HCT116 (cell line): ENCODE measurements around the gene PCDHGC5. TPM values are rescaled to one million over a fixed set of nuclear protein-coding genes. Genes with fewer than 3 reads are reported as not detected.

Experiments
- ATAC-seq: fragments of 200-7000 bp; cut with Tn5 transposase; 2 replicates; pipeline ENCODE4 v1.9.1; 2020; ENCODE audit warnings: mild to moderate bottlenecking, moderate library complexity
- BruUV-seq: library from RNA; stranded (reverse); fragments of 400-500 nt; replicated peaks from 2 replicates; lab custom pipeline; 2021; lab: Mats Ljungman, UMichigan
- CTCF ChIA-PET: fragments of 300-600 bp; sonication (Branson Sonifier 250); formaldehyde crosslinking; loops from one replicate; lab custom pipeline; 2021; ENCODE audit warnings: antibody characterized with exemption; lab: Charles Lee
- POLR2A ChIA-PET: fragments of 300-600, 350-600 bp; sonication (Branson Sonifier 250); formaldehyde crosslinking; loops from one replicate; lab custom pipeline; 2021; ENCODE audit warnings: antibody characterized with exemption; lab: Charles Lee
- RAD21 ChIA-PET, 2 experiments: fragments of 300-600 bp; sonication (Branson Sonifier 250); formaldehyde crosslinking; loops; one replicate each; lab custom pipeline; 2023; ENCODE audit warnings: low total read pairs in 2 of 2; ENCODE audit not compliant: uncharacterized antibody in 2 of 2, unreplicated experiment in 2 of 2, low non-redundant PET in 1 of 2; lab: Charles Lee
- DNase-seq: peaks from one replicate; pipeline ENCODE4 v3.0.0-alpha.2; 2010; ENCODE audit warnings: low read depth, low spot score
- H2AFZ ChIP-seq: fragments of 200-600 bp; shearing (Covaris generic), sonication (generic); 2 replicates; pipeline ENCODE4 v1.6.1; 2017; ENCODE audit warnings: low read depth, mixed run types, mixed read lengths, antibody characterized with exemption, low read length; ENCODE audit not compliant: poor library complexity, severe bottlenecking
- H3K27ac ChIP-seq: 2 replicates; pipeline ENCODE4 v1.5.1; 2012; ENCODE audit warnings: low read depth, low read length
- H3K27me3 ChIP-seq: fragments of 200-600 bp; sonication (generic); 2 replicates; pipeline ENCODE4 v1.6.1; 2016; ENCODE audit warnings: mixed run types, low read length, mixed read lengths; ENCODE audit not compliant: insufficient read depth
- H3K36me3 ChIP-seq, 2 experiments: fragments of 200-500 bp in 1 of 2; fragments of 200-600 bp in 1 of 2; sonication (Bioruptor generic) in 1 of 2; sonication (generic) in 1 of 2; 2 replicates each; pipeline versions ENCODE4 v1.5.1 to v1.6.1; 2014 to 2016; ENCODE audit warnings: low read length in 2 of 2, inconsistent platforms in 1 of 2, mixed read lengths in 1 of 2, mixed run types in 1 of 2; ENCODE audit not compliant: insufficient read depth in 2 of 2, control insufficient read depth in 1 of 2
- H3K4me1 ChIP-seq, 2 experiments: fragments of 200-600 bp in 1 of 2; sonication (generic) in 1 of 2; 2 replicates each; pipeline versions ENCODE4 v1.5.1 to v1.6.1; 2012 to 2017; ENCODE audit warnings: low read length in 2 of 2, inconsistent platforms in 1 of 2, mild to moderate bottlenecking in 1 of 2, mixed read lengths in 1 of 2, mixed run types in 1 of 2, moderate library complexity in 1 of 2; ENCODE audit not compliant: insufficient read depth in 2 of 2, control insufficient read depth in 1 of 2
- H3K4me2 ChIP-seq: fragments of 200-600 bp; sonication (generic); 2 replicates; pipeline ENCODE4 v1.6.1; 2017; ENCODE audit warnings: mixed run types, low read length, mixed read lengths
- H3K4me3 ChIP-seq, 2 experiments: fragments of 200-600 bp in 1 of 2; sonication (generic) in 1 of 2; replicated peaks in 1 of 2; 2 replicates each; pipeline ENCODE4 v1.5.1; 2011 to 2016; ENCODE audit warnings: low read length in 2 of 2, control low read depth in 1 of 2, low read depth in 1 of 2, mild to moderate bottlenecking in 1 of 2, mixed read lengths in 1 of 2, mixed run types in 1 of 2
- H3K79me2 ChIP-seq: fragments of 200-600 bp; sonication (generic); 2 replicates; pipeline ENCODE4 v1.6.1; 2017; ENCODE audit warnings: mild to moderate bottlenecking, mixed run types, low read length, moderate library complexity, mixed read lengths; ENCODE audit not compliant: insufficient read depth
- H3K9ac ChIP-seq: fragments of 200-600 bp; sonication (generic); 2 replicates; pipeline ENCODE4 v1.6.1; 2016; ENCODE audit warnings: low read length, mixed read lengths
- H3K9me2 ChIP-seq: fragments of 200-600 bp; sonication (generic), shearing (Covaris generic); 2 replicates; pipeline ENCODE4 v1.6.1; 2017; ENCODE audit warnings: mixed run types, mild to moderate bottlenecking, moderate library complexity; ENCODE audit not compliant: insufficient read depth
- H3K9me3 ChIP-seq, 2 experiments: fragments of 200-500 bp in 1 of 2; fragments of 200-600 bp in 1 of 2; sonication (Bioruptor generic) in 1 of 2; sonication (generic) in 1 of 2; 2 replicates each; pipeline ENCODE4 v1.6.1; 2014 to 2017; ENCODE audit warnings: low read length in 2 of 2, mixed read lengths in 2 of 2, inconsistent platforms in 1 of 2, low read depth in 1 of 2, mild to moderate bottlenecking in 1 of 2, mixed run types in 1 of 2, moderate library complexity in 1 of 2; ENCODE audit not compliant: control insufficient read depth in 1 of 2, insufficient read depth in 1 of 2
- H4K20me1 ChIP-seq: fragments of 200-600 bp; sonication (generic), shearing (Covaris generic); 2 replicates; pipeline ENCODE4 v1.6.1; 2017; ENCODE audit warnings: mixed run types, mild to moderate bottlenecking, moderate library complexity; ENCODE audit not compliant: insufficient read depth
- EZH2 ChIP-seq: fragments of 200-600 bp; sonication (generic); IDR thresholded peaks from 2 replicates; pipeline ENCODE4 v1.6.1; 2017; ENCODE audit warnings: antibody characterized with exemption, mixed run types
- SIN3A ChIP-seq: IDR thresholded peaks from 2 replicates; pipeline ENCODE4 v1.6.1; 2012; ENCODE audit warnings: low read depth
- SRF ChIP-seq: IDR thresholded peaks from 2 replicates; pipeline ENCODE4 v1.6.1; 2012; ENCODE audit warnings: low read depth
- TCF7L2 ChIP-seq: IDR thresholded peaks from 2 replicates; pipeline ENCODE4 v1.7.0; 2011; ENCODE audit warnings: borderline replicate concordance, inconsistent platforms; ENCODE audit not compliant: insufficient read depth, insufficient read length; ENCODE audit errors: extremely low read depth
- intact Hi-C: fragments of 100-400 bp; cut with micrococcal nuclease; formaldehyde crosslinking; loops from 2 replicates; pipeline ENCODE4 v1.10.0; 2022
- total RNA-seq: library from RNA; stranded (reverse); gene quantifications from one replicate; pipeline ENCODE4 v1.2.1, GENCODE V29; 2021; ENCODE audit not compliant: unreplicated experiment
- TF ChIP-seq, protein P1 (sequence below): IDR thresholded peaks from 2 replicates; pipeline ENCODE4 v1.6.1; 2012
- TF ChIP-seq, protein P2 (sequence below): IDR thresholded peaks from 2 replicates; pipeline ENCODE4 v1.6.1; 2011; ENCODE audit warnings: mild to moderate bottlenecking, low read length, moderate library complexity; ENCODE audit not compliant: insufficient replicate concordance; ENCODE audit errors: extremely low read depth
- TF ChIP-seq, protein P3 (sequence below), 3 experiments: fragments of 200-600 bp in 1 of 3; sonication (generic) in 1 of 3; IDR thresholded peaks in 2 of 3; conservative IDR thresholded peaks in 1 of 3; 2 replicates each; pipeline ENCODE4 v1.5.1; 2012 to 2017; ENCODE audit warnings: low read depth in 2 of 3, low read length in 2 of 3, antibody characterized with exemption in 1 of 3, borderline replicate concordance in 1 of 3, control low read depth in 1 of 3, mild to moderate bottlenecking in 1 of 3, mixed read lengths in 1 of 3, mixed run types in 1 of 3, moderate library complexity in 1 of 3; ENCODE audit not compliant: insufficient read depth in 1 of 3

The PCDHGC5 gene
- total RNA-seq, 1 experiment from 2014 or later, result not detected

DNA sequence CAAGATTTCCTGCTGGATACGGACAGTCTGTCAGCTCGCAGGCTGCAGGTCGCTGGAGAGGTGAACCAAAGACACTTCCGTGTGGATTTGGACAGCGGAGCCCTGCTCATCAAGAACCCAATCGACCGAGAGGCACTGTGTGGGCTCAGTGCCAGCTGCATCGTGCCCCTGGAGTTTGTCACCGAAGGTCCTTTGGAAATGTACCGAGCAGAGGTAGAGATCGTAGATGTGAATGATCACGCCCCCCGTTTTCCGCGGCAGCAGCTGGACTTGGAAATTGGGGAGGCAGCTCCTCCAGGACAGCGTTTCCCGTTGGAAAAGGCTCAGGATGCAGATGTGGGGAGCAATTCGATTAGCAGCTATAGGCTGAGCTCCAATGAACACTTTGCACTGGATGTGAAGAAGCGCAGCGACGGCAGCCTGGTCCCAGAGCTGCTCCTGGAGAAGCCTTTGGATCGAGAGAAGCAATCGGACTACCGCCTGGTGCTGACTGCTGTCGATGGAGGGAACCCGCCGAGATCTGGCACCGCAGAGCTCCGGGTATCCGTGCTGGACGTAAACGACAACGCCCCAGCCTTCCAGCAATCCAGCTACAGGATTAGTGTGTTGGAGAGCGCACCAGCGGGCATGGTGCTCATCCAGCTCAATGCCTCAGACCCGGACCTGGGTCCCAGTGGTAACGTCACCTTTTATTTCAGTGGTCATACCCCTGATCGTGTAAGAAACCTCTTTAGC, 3.4 kb upstream of the PCDHGC5 start:
- no peak overlapping the region for H3K4me3 ChIP-seq
- ATAC-seq (no peak), DNase-seq (no peak)
- no peaks in the 10 kb centered on the region for H3K36me3 ChIP-seq
- BruUV-seq, result no TSS peak
- no peaks in the 10 kb centered on the region for H3K27me3 ChIP-seq
- no peaks in the 10 kb centered on the region for H3K9me2 ChIP-seq
- no peak overlapping the region for H3K9ac ChIP-seq
- H3K79me2 ChIP-seq, result no peaks in the 10 kb centered on the region
- no peak overlapping the region for H3K4me2 ChIP-seq
- no peak overlapping the region for H3K27ac ChIP-seq
- no peaks in the 10 kb centered on the region for H3K4me1 ChIP-seq
- TF ChIP-seq, protein P1, sequence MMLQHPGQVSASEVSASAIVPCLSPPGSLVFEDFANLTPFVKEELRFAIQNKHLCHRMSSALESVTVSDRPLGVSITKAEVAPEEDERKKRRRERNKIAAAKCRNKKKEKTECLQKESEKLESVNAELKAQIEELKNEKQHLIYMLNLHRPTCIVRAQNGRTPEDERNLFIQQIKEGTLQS, result no peak
- TF ChIP-seq EZH2, result no peak
- TF ChIP-seq, protein P2, sequence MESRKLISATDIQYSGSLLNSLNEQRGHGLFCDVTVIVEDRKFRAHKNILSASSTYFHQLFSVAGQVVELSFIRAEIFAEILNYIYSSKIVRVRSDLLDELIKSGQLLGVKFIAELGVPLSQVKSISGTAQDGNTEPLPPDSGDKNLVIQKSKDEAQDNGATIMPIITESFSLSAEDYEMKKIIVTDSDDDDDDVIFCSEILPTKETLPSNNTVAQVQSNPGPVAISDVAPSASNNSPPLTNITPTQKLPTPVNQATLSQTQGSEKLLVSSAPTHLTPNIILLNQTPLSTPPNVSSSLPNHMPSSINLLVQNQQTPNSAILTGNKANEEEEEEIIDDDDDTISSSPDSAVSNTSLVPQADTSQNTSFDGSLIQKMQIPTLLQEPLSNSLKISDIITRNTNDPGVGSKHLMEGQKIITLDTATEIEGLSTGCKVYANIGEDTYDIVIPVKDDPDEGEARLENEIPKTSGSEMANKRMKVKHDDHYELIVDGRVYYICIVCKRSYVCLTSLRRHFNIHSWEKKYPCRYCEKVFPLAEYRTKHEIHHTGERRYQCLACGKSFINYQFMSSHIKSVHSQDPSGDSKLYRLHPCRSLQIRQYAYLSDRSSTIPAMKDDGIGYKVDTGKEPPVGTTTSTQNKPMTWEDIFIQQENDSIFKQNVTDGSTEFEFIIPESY, result no peak
- TF ChIP-seq SRF, result no peak
- ChIA-PET POLR2A (no interaction called here), CTCF (no interaction called here), RAD21 (no interaction called here)
- intact Hi-C loops, result no loop called here
- H2AFZ ChIP-seq, result no peak overlapping the region
- H3K9me3 ChIP-seq, result no peaks in the 10 kb centered on the region
- H4K20me1 ChIP-seq, result no peaks in the 10 kb centered on the region

DNA sequence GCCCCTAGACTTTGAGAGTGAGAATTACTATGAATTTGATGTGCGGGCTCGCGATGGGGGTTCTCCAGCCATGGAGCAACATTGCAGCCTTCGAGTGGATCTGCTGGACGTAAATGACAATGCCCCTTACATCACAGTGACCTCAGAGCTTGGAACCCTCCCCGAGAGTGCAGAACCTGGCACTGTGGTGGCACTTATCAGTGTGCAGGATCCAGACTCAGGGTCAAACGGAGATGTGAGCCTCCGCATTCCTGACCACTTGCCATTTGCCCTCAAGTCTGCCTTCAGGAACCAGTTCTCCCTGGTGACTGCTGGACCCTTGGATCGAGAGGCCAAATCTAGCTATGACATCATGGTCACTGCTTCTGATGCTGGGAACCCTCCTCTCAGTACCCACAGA, 2.8 kb upstream of the PCDHGC5 start:
- Histone ChIP-seq H3K36me3 (no peaks in the 10 kb centered on the region), H3K4me2 (no peak overlapping the region), H3K79me2 (no peaks in the 10 kb centered on the region), H4K20me1 (no peaks in the 10 kb centered on the region), H3K9me2 (no peaks in the 10 kb centered on the region), H3K27ac (no peak overlapping the region), H3K4me1 (no peaks in the 10 kb centered on the region), H3K9me3 (no peaks in the 10 kb centered on the region), H3K27me3 (no peaks in the 10 kb centered on the region), H3K4me3 (no peak overlapping the region), H3K9ac (no peak overlapping the region), H2AFZ (no peak overlapping the region)
- ChIA-PET RAD21 (no interaction called here), CTCF (no interaction called here), POLR2A (no interaction called here)
- BruUV-seq, result no TSS peak
- intact Hi-C loops, result no loop called here
- DNase-seq, result no peak
- ATAC-seq, result no peak
- TF ChIP-seq, protein P1, result no peak
- no peak for TF ChIP-seq TCF7L2
- no peak for TF ChIP-seq EZH2
- TF ChIP-seq, protein P3, sequence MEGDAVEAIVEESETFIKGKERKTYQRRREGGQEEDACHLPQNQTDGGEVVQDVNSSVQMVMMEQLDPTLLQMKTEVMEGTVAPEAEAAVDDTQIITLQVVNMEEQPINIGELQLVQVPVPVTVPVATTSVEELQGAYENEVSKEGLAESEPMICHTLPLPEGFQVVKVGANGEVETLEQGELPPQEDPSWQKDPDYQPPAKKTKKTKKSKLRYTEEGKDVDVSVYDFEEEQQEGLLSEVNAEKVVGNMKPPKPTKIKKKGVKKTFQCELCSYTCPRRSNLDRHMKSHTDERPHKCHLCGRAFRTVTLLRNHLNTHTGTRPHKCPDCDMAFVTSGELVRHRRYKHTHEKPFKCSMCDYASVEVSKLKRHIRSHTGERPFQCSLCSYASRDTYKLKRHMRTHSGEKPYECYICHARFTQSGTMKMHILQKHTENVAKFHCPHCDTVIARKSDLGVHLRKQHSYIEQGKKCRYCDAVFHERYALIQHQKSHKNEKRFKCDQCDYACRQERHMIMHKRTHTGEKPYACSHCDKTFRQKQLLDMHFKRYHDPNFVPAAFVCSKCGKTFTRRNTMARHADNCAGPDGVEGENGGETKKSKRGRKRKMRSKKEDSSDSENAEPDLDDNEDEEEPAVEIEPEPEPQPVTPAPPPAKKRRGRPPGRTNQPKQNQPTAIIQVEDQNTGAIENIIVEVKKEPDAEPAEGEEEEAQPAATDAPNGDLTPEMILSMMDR (IDR thresholded peaks at IDR 0.05 in 2 of 3, conservative IDR thresholded peaks at IDR 0.05 in 1 of 3; ENCODE audit: borderline replicate concordance in 1 of 3, insufficient read depth in 1 of 3, low read depth in 2 of 3, low read length in 2 of 3), result no peak
- TF ChIP-seq SIN3A, result no peak
